IPS-11a (cell line): ENCODE data around the gene MSH5.
"Not testable (repeated sequence)": the region's sequence is repeated elsewhere in the genome, so short reads cannot be mapped to it uniquely, and the experiment has no call there.

Experiments
- H3K4me3 ChIP-seq: one replicate; pipeline ENCODE4 v1.5.1; 2013; ENCODE audit warnings: low read depth, low read length, control low read depth

MSH5 gene

GRCh38 chr6:31776989-31777666 is 37.3 kb downstream of the MSH5 start, which contains the start of gene VWA7:
TSS of gene VWA7 (minus strand) at chr6:31777328. CDS start at chr6:31776779, 549 bp downstream.
- no peak within 1 kb of the TSS for H3K4me3 ChIP-seq

- H3K4me3 ChIP-seq: no peak overlapping the region
Measured at GRCh38 chr6:31777667-31778050, 37.9 kb downstream of the MSH5 start.

- H3K4me3 ChIP-seq: no peak overlapping the region
Measured at GRCh38 chr6:31778193-31778592, 38.4 kb downstream of the MSH5 start.

GRCh38 chr6:31778999-31779885 is 39.4 kb downstream of the MSH5 start:
- H3K4me3 ChIP-seq: no peak overlapping the region

GRCh38 chr6:31779908-31780307 is 40.1 kb downstream of the MSH5 start:
- H3K4me3 ChIP-seq: no peak overlapping the region

GRCh38 chr6:31780507-31781243 is 40.9 kb downstream of the MSH5 start:
- H3K4me3 ChIP-seq: no peak overlapping the region

GRCh38 chr6:31781244-31782125 is 41.7 kb downstream of the MSH5 start:
- no peak overlapping the region for H3K4me3 ChIP-seq

- H3K4me3 ChIP-seq: no peak overlapping the region
Measured at GRCh38 chr6:31782126-31782855, 42.5 kb downstream of the MSH5 start.

GRCh38 chr6:31784098-31784925 is 44.5 kb downstream of the MSH5 start:
- no peak overlapping the region for H3K4me3 ChIP-seq

GRCh38 chr6:31785475-31785874 is 45.7 kb downstream of the MSH5 start:
- H3K4me3 ChIP-seq: no peak overlapping the region

- H3K4me3 ChIP-seq: no peak overlapping the region
Measured at GRCh38 chr6:31791324-31792089, 51.7 kb downstream of the MSH5 start.

GRCh38 chr6:31792090-31792374 is 52.2 kb downstream of the MSH5 start:
- no peak overlapping the region for H3K4me3 ChIP-seq

GRCh38 chr6:31792761-31793171 is 53.0 kb downstream of the MSH5 start:
- H3K4me3 ChIP-seq: no peak overlapping the region

- H3K4me3 ChIP-seq: not testable (repeated sequence)
Measured at GRCh38 chr6:31793927-31794245, 54.1 kb downstream of the MSH5 start.

GRCh38 chr6:31794294-31794865 is 54.6 kb downstream of the MSH5 start:
- peak overlapping the region; percentile 91 for H3K4me3 ChIP-seq

GRCh38 chr6:31794866-31795615 is 55.2 kb downstream of the MSH5 start:
- peak overlapping the region; percentile 91 for H3K4me3 ChIP-seq

- H3K4me3 ChIP-seq: peak within 1 kb of the TSS; percentile 91
Measured at GRCh38 chr6:31795616-31796298, 56.0 kb downstream of the MSH5 start, which contains the start of gene VARS1. TSS of gene VARS1 (minus strand) at chr6:31795752. CDS start at chr6:31795217, 535 bp downstream.
